HUES48 (cell line): ENCODE measurements around the gene BTBD16.

Source experiments
- H3K27ac ChIP-seq: one replicate; pipeline ENCODE4 v1.7.0; 2013; ENCODE audit warnings: low read depth, low read length, inconsistent platforms
- H3K27me3 ChIP-seq: 2 replicates; pipeline ENCODE4 v1.6.1; 2013; ENCODE audit warnings: mild to moderate bottlenecking, low read length; ENCODE audit not compliant: control insufficient read depth, insufficient read depth
- H3K36me3 ChIP-seq: 2 replicates; pipeline ENCODE4 v1.6.1; 2013; ENCODE audit warnings: low read length; ENCODE audit not compliant: control insufficient read depth, insufficient read depth
- H3K4me1 ChIP-seq: 2 replicates; pipeline ENCODE4 v1.6.1; 2013; ENCODE audit warnings: mild to moderate bottlenecking, low read length; ENCODE audit not compliant: control insufficient read depth, insufficient read depth
- H3K4me3 ChIP-seq: 2 replicates; pipeline ENCODE4 v1.5.1; 2013; ENCODE audit warnings: mild to moderate bottlenecking, low read depth, low read length
- H3K9ac ChIP-seq: 2 replicates; pipeline ENCODE4 v1.6.1; 2013; ENCODE audit warnings: mild to moderate bottlenecking, low read depth, low read length, moderate library complexity
- H3K9me3 ChIP-seq: 2 replicates; pipeline ENCODE4 v1.6.1; 2013; ENCODE audit warnings: low read length; ENCODE audit not compliant: control insufficient read depth, insufficient read depth

BTBD16 gene

GRCh38 chr10:122295451-122295809, 24.3 kb downstream of the BTBD16 start:
- no peaks in the 10 kb centered on the region for H3K36me3 ChIP-seq
- H3K4me1 ChIP-seq = peaks cover 5% of the 10 kb centered on the region; the same call in 1 of the 2 replicates
- no peaks in the 10 kb centered on the region for H3K27me3 ChIP-seq
- H3K9ac ChIP-seq = no peak overlapping the region
- no peaks in the 10 kb centered on the region for H3K9me3 ChIP-seq
- no peak overlapping the region for H3K27ac ChIP-seq
- no peak overlapping the region for H3K4me3 ChIP-seq

- Histone ChIP-seq H3K4me3 (no peak overlapping the region), H3K4me1 (peaks cover 5% of the 10 kb centered on the region; the same call in 1 of the 2 replicates), H3K27ac (no peak overlapping the region), H3K27me3 (no peaks in the 10 kb centered on the region), H3K36me3 (no peaks in the 10 kb centered on the region), H3K9me3 (no peaks in the 10 kb centered on the region), H3K9ac (no peak overlapping the region)
These were observed 25.4 kb downstream of the BTBD16 start for GRCh38 chr10:122296363-122297120.

GRCh38 chr10:122297583-122297982, 26.5 kb downstream of the BTBD16 start:
- Histone ChIP-seq H3K36me3 (no peaks in the 10 kb centered on the region), H3K4me3 (no peak overlapping the region), H3K9ac (no peak overlapping the region), H3K27me3 (no peaks in the 10 kb centered on the region), H3K4me1 (peaks cover 5% of the 10 kb centered on the region; the same call in 1 of the 2 replicates), H3K9me3 (no peaks in the 10 kb centered on the region), H3K27ac (no peak overlapping the region)

- H3K36me3 ChIP-seq = no peaks in the 10 kb centered on the region
- H3K9me3 ChIP-seq = no peaks in the 10 kb centered on the region
- H3K4me1 ChIP-seq = peaks cover 5% of the 10 kb centered on the region; the same call in 1 of the 2 replicates
- H3K4me3 ChIP-seq = no peak overlapping the region
- H3K27me3 ChIP-seq = no peaks in the 10 kb centered on the region
- H3K27ac ChIP-seq = no peak overlapping the region
- H3K9ac ChIP-seq = no peak overlapping the region
These were observed 27.1 kb downstream of the BTBD16 start for GRCh38 chr10:122298206-122298597.

- peaks cover 5% of the 10 kb centered on the region; the same call in 1 of the 2 replicates for H3K4me1 ChIP-seq
- no peaks in the 10 kb centered on the region for H3K36me3 ChIP-seq
- no peaks in the 10 kb centered on the region for H3K27me3 ChIP-seq
- H3K4me3 ChIP-seq = no peak overlapping the region
- H3K9ac ChIP-seq = no peak overlapping the region
- no peaks in the 10 kb centered on the region for H3K9me3 ChIP-seq
- no peak overlapping the region for H3K27ac ChIP-seq
These were observed 27.7 kb downstream of the BTBD16 start for GRCh38 chr10:122298598-122299301.

DNA sequence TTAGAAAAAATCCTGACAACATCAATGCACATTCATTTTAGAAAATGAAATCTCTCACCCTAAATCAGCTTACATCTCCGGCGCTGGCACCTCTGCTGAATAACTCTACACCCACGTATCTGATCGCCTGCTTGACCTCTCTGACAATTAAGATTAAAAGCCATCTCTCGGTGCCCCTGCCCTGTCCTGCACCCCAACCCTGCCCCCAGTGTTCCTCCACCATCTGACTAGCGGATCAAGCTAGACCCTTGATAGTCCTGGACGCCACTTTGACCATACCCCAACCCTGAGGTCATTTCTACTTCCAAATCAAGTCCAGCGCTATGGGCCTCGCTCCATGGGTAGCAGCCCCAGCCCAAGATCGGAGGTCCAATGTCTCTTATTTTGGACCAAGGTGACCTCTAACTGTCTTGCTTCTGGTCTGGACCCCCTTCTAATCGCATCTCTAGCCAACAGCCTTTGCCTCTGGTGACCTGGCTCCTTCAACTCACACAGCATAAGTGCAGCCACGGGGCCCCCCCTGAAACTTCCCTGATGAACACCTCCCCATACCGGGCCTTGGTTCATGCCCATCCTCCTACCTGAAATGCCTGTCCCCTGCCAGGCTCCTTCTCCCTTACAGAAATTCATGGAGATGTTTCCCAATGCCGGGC, 28.5 kb downstream of the BTBD16 start:
- Histone ChIP-seq H3K4me1 (peaks cover 5% of the 10 kb centered on the region; the same call in 1 of the 2 replicates), H3K9ac (no peak overlapping the region), H3K4me3 (no peak overlapping the region), H3K27me3 (no peaks in the 10 kb centered on the region), H3K9me3 (no peaks in the 10 kb centered on the region), H3K36me3 (no peaks in the 10 kb centered on the region), H3K27ac (no peak overlapping the region)

DNA sequence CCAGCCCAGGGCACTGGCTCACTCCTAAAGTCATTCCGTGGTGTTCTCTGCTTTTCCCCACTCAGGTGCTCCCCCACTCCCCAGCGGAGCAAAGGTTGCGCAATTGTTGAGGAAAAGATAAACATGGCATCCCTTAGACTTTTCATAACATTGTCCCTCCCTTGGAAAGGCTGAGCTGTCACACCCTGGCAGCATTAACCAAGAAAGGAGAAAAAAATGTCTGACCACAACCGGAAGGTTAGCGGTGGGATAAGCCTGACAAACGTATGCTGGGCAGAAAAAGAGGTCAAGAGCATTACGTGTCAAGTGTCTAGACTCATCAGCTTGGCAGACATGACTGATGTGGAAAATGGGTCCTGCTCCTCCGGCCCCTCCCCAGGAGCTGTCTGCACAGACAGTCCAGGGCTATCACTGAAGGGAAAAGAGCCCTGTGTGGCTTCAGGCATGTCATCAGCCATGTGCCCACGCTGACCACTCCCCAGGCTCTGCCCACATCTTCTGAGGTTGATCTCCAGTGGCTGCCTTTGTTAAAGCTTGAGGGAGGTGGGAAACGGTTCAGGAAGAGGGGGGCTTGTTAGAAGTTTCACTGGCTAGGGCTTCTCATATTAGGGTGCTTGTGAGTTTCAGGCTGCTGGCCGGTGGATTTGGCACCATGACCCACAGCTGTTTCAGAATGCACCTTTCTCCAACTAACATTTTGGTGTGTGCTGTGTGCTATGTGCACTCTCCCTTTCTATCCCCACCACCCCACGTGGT, 30.1 kb downstream of the BTBD16 start:
- Histone ChIP-seq H3K36me3 (no peaks in the 10 kb centered on the region), H3K9me3 (no peaks in the 10 kb centered on the region), H3K9ac (no peak overlapping the region), H3K27ac (no peak overlapping the region), H3K4me3 (no peak overlapping the region), H3K4me1 (peaks cover 5% of the 10 kb centered on the region; the same call in 1 of the 2 replicates), H3K27me3 (no peaks in the 10 kb centered on the region)

- Histone ChIP-seq H3K27me3 (no peaks in the 10 kb centered on the region), H3K9me3 (no peaks in the 10 kb centered on the region), H3K4me1 (peaks cover 5% of the 10 kb centered on the region; the same call in 1 of the 2 replicates), H3K4me3 (no peak overlapping the region), H3K27ac (no peak overlapping the region), H3K36me3 (no peaks in the 10 kb centered on the region), H3K9ac (no peak overlapping the region)
These were observed 30.7 kb downstream of the BTBD16 start for GRCh38 chr10:122301811-122302115.

GRCh38 chr10:122302315-122302714, 31.2 kb downstream of the BTBD16 start:
- no peaks in the 10 kb centered on the region for H3K9me3 ChIP-seq
- H3K4me3 ChIP-seq = no peak overlapping the region
- no peaks in the 10 kb centered on the region for H3K27me3 ChIP-seq
- no peak overlapping the region for H3K9ac ChIP-seq
- H3K36me3 ChIP-seq = no peaks in the 10 kb centered on the region
- H3K27ac ChIP-seq = no peak overlapping the region
- peaks cover 5% of the 10 kb centered on the region; the same call in 1 of the 2 replicates for H3K4me1 ChIP-seq

DNA sequence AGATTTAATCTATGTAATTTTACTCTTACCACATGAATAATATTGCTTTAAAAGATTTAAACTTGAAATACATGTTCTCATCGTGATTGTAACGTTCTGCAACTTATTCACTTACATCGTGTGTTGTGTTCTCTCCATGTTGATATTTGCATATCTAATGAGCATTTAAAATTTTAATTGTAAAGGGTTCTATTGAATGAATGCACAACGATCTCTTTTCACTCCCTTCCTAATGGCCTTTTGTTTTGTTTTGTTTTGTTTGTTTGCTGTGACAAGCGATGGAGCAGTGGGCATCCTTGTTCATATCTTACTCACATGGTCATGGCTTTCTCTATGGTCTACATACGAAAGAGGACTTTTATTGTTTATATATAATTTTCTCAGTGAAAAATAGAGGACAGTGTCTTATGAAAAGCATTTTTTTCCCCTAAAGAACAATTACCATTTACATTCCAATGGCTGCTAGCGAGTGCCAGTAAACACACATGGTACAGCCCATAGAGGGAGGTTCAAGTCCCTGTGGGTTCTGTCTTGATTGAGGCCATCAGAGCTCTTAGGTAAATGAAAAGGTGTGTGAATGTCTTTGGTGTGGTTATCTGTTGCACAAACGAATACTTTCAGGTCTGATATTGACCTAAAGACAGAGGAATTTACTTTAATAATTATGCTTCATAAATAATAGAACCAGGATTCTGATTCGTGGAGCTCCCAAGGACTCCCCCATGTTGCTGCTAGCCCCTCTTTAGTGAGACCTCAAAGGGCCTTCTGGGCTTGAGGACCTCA, 32.4 kb downstream of the BTBD16 start:
- Histone ChIP-seq H3K9ac (no peak overlapping the region), H3K4me1 (peaks cover 5% of the 10 kb centered on the region; the same call in 1 of the 2 replicates), H3K27me3 (no peaks in the 10 kb centered on the region), H3K27ac (no peak overlapping the region), H3K9me3 (no peaks in the 10 kb centered on the region), H3K36me3 (no peaks in the 10 kb centered on the region), H3K4me3 (no peak overlapping the region)
